GM21737 (cell line): ENCODE measurements around the gene WRAP73.

ENCODE experiments used
- ATAC-seq: cut with Tn5 transposase; IDR thresholded peaks from one replicate; pipeline ENCODE4 v1.9.1; 2021; ENCODE audit warnings: mild to moderate bottlenecking, moderate library complexity; ENCODE audit not compliant: unreplicated experiment

Gene WRAP73

GRCh38 chr1:3650248-3651025, 534 bp upstream of the WRAP73 start:
- no peak for ATAC-seq

GRCh38 chr1:3646596-3646995, 3.3 kb downstream of the WRAP73 start:
- ATAC-seq = no peak

GRCh38 chr1:3645666-3646355, 4.1 kb downstream of the WRAP73 start:
- no peak for ATAC-seq

- ATAC-seq = no peak
These were observed 4.7 kb downstream of the WRAP73 start for GRCh38 chr1:3645247-3645646.

GRCh38 chr1:3644273-3644672, 5.6 kb downstream of the WRAP73 start:
- no peak for ATAC-seq

- ATAC-seq = no peak
These were observed 6.8 kb downstream of the WRAP73 start for GRCh38 chr1:3642919-3643675.

- no peak for ATAC-seq
These were observed 8.1 kb downstream of the WRAP73 start for GRCh38 chr1:3641816-3642215.

- ATAC-seq = no peak
These were observed 8.7 kb downstream of the WRAP73 start for GRCh38 chr1:3641046-3641760.

- ATAC-seq = no peak
These were observed 9.6 kb downstream of the WRAP73 start for GRCh38 chr1:3640121-3640837.

GRCh38 chr1:3639397-3639911, 10.4 kb downstream of the WRAP73 start:
- no peak for ATAC-seq

- no peak for ATAC-seq
These were observed 11.2 kb downstream of the WRAP73 start for GRCh38 chr1:3638676-3639075.

GRCh38 chr1:3638027-3638426, 11.9 kb downstream of the WRAP73 start:
- ATAC-seq = no peak

GRCh38 chr1:3636531-3636930, 13.4 kb downstream of the WRAP73 start:
- ATAC-seq = no peak

GRCh38 chr1:3636080-3636479, 13.8 kb downstream of the WRAP73 start:
- ATAC-seq = no peak

- no peak for ATAC-seq
These were observed 15.7 kb downstream of the WRAP73 start for GRCh38 chr1:3634059-3634800.

- ATAC-seq = no peak
These were observed 16.4 kb downstream of the WRAP73 start for GRCh38 chr1:3633344-3634058.

- no peak for ATAC-seq
These were observed 17.1 kb downstream of the WRAP73 start for GRCh38 chr1:3632716-3633343.

- no peak for ATAC-seq
These were observed 17.6 kb downstream of the WRAP73 start for GRCh38 chr1:3632298-3632697.
